Kidney epithelial cell (primary cell): ENCODE results near the gene FAM186B. TPM values are rescaled to one million over a fixed set of nuclear protein-coding genes. Genes with fewer than 3 reads are reported as not detected.
A peak's percentile ranks its signal among the peaks of the same experiment; 100 is the strongest.

Experiments used
- DNase-seq: peaks from one replicate; pipeline ENCODE4 v3.0.0-alpha.2; 2010; ENCODE audit warnings: low read depth
- H3K27me3 ChIP-seq: 2 replicates; pipeline ENCODE4 v1.6.0; 2011; ENCODE audit warnings: low read length; ENCODE audit not compliant: control insufficient read depth, insufficient read depth
- H3K36me3 ChIP-seq: 2 replicates; pipeline ENCODE4 v1.5.1; 2011; ENCODE audit warnings: low read length; ENCODE audit not compliant: control insufficient read depth, insufficient read depth
- H3K4me3 ChIP-seq: 2 replicates; pipeline ENCODE4 v1.5.1; 2011; ENCODE audit warnings: low read depth, mild to moderate bottlenecking, control low read depth, low read length
- CTCF ChIP-seq: IDR thresholded peaks from 2 replicates; pipeline ENCODE4 v1.5.1; 2011; ENCODE audit warnings: mild to moderate bottlenecking, moderate library complexity, low read length, control low read depth, inconsistent platforms; ENCODE audit not compliant: insufficient read depth, poor library complexity, severe bottlenecking
- total RNA-seq: library from RNA; depleted of rRNA; stranded (reverse); fragments of >200 nt; gene quantifications from 2 replicates; pipeline ENCODE4 v1.2.3, GENCODE V29; 2015

Gene FAM186B
- total RNA-seq, 1 donor from 2014 or later: 0.21 TPM

- Histone ChIP-seq H3K27me3 (no peaks in the 10 kb centered on the region), H3K4me3 (no peak overlapping the region), H3K36me3 (no peaks in the 10 kb centered on the region)
- no peak for TF ChIP-seq CTCF
- DNase-seq: no peak
Observed at GRCh38 chr12:49583366-49584094, 21.9 kb downstream of the FAM186B start.

GRCh38 chr12:49582850-49583249 is 22.6 kb downstream of the FAM186B start:
- no peak for TF ChIP-seq CTCF
- H3K4me3 ChIP-seq: no peak overlapping the region
- no peaks in the 10 kb centered on the region for H3K27me3 ChIP-seq
- DNase-seq: no peak
- no peaks in the 10 kb centered on the region for H3K36me3 ChIP-seq

- TF ChIP-seq CTCF: no peak
- Histone ChIP-seq H3K27me3 (no peaks in the 10 kb centered on the region), H3K36me3 (no peaks in the 10 kb centered on the region), H3K4me3 (no peak overlapping the region)
- DNase-seq: no peak
Observed at GRCh38 chr12:49582201-49582600, 23.2 kb downstream of the FAM186B start.

GRCh38 chr12:49580572-49581535 is 24.6 kb downstream of the FAM186B start:
- Histone ChIP-seq H3K36me3 (no peaks in the 10 kb centered on the region), H3K4me3 (no peak overlapping the region), H3K27me3 (no peaks in the 10 kb centered on the region)
- TF ChIP-seq CTCF: peak; percentile 94
- peak; percentile 54 for DNase-seq

- no peak for DNase-seq
- H3K4me3 ChIP-seq: no peak overlapping the region
- no peak for TF ChIP-seq CTCF
- H3K36me3 ChIP-seq: no peaks in the 10 kb centered on the region
- H3K27me3 ChIP-seq: no peaks in the 10 kb centered on the region
Observed at GRCh38 chr12:49578471-49579112, 26.8 kb downstream of the FAM186B start.
